Thoracic aorta (tissue), 2 donors: ENCODE measurements around the gene PSMA6. TPM values are rescaled to one million over a fixed set of nuclear protein-coding genes. Genes with fewer than 3 reads are reported as not detected.

Experiments
- ATAC-seq: fragments of 150-250 bp; one replicate; pipeline ENCODE4 v1.8.0; 2017; ENCODE audit warnings: low read depth; ENCODE audit not compliant: insufficient number of reproducible peaks, low FRiP score
- DNase-seq: peaks from one replicate; pipeline ENCODE4 v3.0.0-alpha.2; 2020; ENCODE audit warnings: low spot score
- H3K27ac ChIP-seq, 2 donors: fragments of 200-600 bp; sonication (generic); 1 replicate in 1 of 2; 2 replicates in 1 of 2; pipeline ENCODE4 v1.5.1; 2016; ENCODE audit warnings: mild to moderate bottlenecking in 2 of 2, moderate library complexity in 2 of 2
- H3K27me3 ChIP-seq: fragments of 200-600 bp; sonication (generic); replicated peaks from 2 replicates; pipeline ENCODE4 v1.6.0; 2016; ENCODE audit warnings: mild to moderate bottlenecking; ENCODE audit not compliant: insufficient read depth
- H3K36me3 ChIP-seq: fragments of 200-600 bp; sonication (generic); one replicate; pipeline ENCODE4 v1.5.1; 2016
- H3K4me1 ChIP-seq, 2 donors: fragments of 200-600 bp; sonication (generic); 1 replicate in 1 of 2; 2 replicates in 1 of 2; pipeline versions ENCODE4 v1.5.1 to v1.6.0; 2016; ENCODE audit warnings: low read depth in 2 of 2, mild to moderate bottlenecking in 1 of 2; ENCODE audit not compliant: control insufficient read depth in 1 of 2
- H3K4me3 ChIP-seq: fragments of 200-600 bp; sonication (generic); 2 replicates; pipeline ENCODE4 v1.5.1; 2016; ENCODE audit warnings: mild to moderate bottlenecking
- H3K9me3 ChIP-seq: fragments of 200-600 bp; sonication (generic); 2 replicates; pipeline ENCODE4 v1.5.1; 2016
- CTCF ChIP-seq: fragments of 200-600 bp; sonication (generic); IDR thresholded peaks from one replicate; pipeline ENCODE4 v1.5.1; 2019; ENCODE audit warnings: antibody characterized with exemption
- total RNA-seq, 2 donors: library from RNA; depleted of rRNA; stranded (reverse); fragments of >200 nt; gene quantifications; one replicate each; pipeline versions ENCODE4 v1.1.0 to v1.2.3, GENCODE V29; 2016

Gene PSMA6
- total RNA-seq, 2 donors from 2014 or later, result 56.5 to 119 TPM

- H3K27me3 ChIP-seq, result no peaks in the 10 kb centered on the region
- H3K4me1 ChIP-seq, result peaks cover 0 to 20% of the 10 kb centered on the region in 2 donors
- H3K4me3 ChIP-seq, result no peak overlapping the region
- DNase-seq (no peak), ATAC-seq (no peak)
- no peaks in the 10 kb centered on the region for H3K9me3 ChIP-seq
- H3K36me3 ChIP-seq, result no peaks in the 10 kb centered on the region
- no peak overlapping the region for H3K27ac ChIP-seq
- no peak for TF ChIP-seq CTCF
These were observed 9.8 kb downstream of the PSMA6 start for GRCh38 chr14:35301735-35302528.

GRCh38 chr14:35303149-35303935 is 11.2 kb downstream of the PSMA6 start:
- Histone ChIP-seq H3K36me3 (peaks cover 4% of the 10 kb centered on the region), H3K27me3 (no peaks in the 10 kb centered on the region), H3K4me1 (peaks cover 0 to 14% of the 10 kb centered on the region in 2 donors), H3K27ac (no peak overlapping the region), H3K4me3 (no peak overlapping the region), H3K9me3 (no peaks in the 10 kb centered on the region)
- ATAC-seq (no peak), DNase-seq (no peak)
- no peak for TF ChIP-seq CTCF

- Histone ChIP-seq H3K27me3 (no peaks in the 10 kb centered on the region), H3K4me3 (no peak overlapping the region), H3K27ac (no peak overlapping the region), H3K36me3 (peaks cover 12% of the 10 kb centered on the region), H3K9me3 (no peaks in the 10 kb centered on the region), H3K4me1 (peaks cover 0 to 14% of the 10 kb centered on the region in 2 donors)
- no peak for ATAC-seq
- DNase-seq, result no peak
- TF ChIP-seq CTCF, result no peak
These were observed 12.8 kb downstream of the PSMA6 start for GRCh38 chr14:35304812-35305462.

DNA sequence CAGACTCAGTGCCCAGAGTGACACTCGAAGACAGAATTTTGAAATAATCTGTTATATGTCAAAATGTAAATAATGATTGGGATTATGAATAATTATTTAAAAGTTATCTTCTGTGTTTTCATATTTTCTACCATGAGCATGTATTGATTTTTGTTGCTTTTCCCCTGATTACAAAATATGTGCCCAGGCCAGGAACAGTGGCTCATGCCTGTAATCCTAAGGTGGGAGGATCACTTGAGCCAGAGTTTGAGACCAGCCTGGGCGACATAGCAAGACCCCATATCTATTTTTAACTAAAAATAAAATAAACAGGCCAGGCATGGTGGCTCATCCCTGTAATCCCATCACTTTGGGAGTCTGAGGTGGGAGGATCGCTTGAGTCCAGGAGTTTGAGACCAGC is 13.5 kb downstream of the PSMA6 start:
- H3K4me1 ChIP-seq, result peaks cover 0 to 13% of the 10 kb centered on the region in 2 donors
- H3K9me3 ChIP-seq, result no peaks in the 10 kb centered on the region
- no peak overlapping the region for H3K4me3 ChIP-seq
- H3K36me3 ChIP-seq, result peaks cover 19% of the 10 kb centered on the region
- no peak for TF ChIP-seq CTCF
- no peak overlapping the region for H3K27ac ChIP-seq
- no peaks in the 10 kb centered on the region for H3K27me3 ChIP-seq
- DNase-seq (no peak), ATAC-seq (no peak)

DNA sequence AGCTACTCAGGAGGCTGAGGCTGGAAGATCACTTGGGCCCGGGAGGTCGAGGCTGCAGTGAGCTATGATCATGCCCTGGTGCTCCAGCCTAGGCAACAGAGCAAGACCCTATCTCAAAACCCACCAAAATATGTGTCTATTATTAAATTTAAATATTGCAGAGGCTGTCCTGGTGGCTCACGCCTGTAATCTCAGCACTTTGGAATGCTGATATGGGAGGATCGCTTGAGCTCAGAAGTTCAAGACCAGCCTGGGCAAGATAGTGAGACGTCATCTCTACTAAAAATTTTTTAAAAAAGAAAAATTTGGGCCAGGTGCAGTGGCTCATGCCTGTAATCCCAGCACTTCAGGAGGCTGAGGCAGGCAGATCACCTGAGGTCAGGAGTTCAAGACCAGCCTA is 13.9 kb downstream of the PSMA6 start:
- no peaks in the 10 kb centered on the region for H3K9me3 ChIP-seq
- no peak overlapping the region for H3K4me3 ChIP-seq
- ATAC-seq (no peak), DNase-seq (no peak)
- peaks cover 0 to 8% of the 10 kb centered on the region in 2 donors for H3K4me1 ChIP-seq
- no peaks in the 10 kb centered on the region for H3K27me3 ChIP-seq
- H3K27ac ChIP-seq, result no peak overlapping the region
- H3K36me3 ChIP-seq, result peaks cover 20% of the 10 kb centered on the region
- TF ChIP-seq CTCF, result no peak
